GM13976 (cell line): ENCODE data around the gene GLS.

Experiments used
- DNase-seq: peaks from one replicate; pipeline ENCODE4 v3.0.0; 2012; ENCODE audit warnings: low spot score
- CTCF ChIP-seq: IDR thresholded peaks from 2 replicates; pipeline ENCODE4 v1.5.1; 2012; ENCODE audit warnings: borderline replicate concordance, mild to moderate bottlenecking; ENCODE audit not compliant: insufficient read depth; ENCODE audit errors: extremely low read depth, missing control alignments, control extremely low read depth
- in situ Hi-C: fragments of 300-500 bp; cut with MboI; formaldehyde crosslinking; loops from one replicate; pipeline ENCODE4 v1.12.0; 2022; ENCODE audit warnings: low sequenced_read_pairs, mixed read lengths, inconsistent platforms; ENCODE audit not compliant: unreplicated experiment

Gene GLS

DNA sequence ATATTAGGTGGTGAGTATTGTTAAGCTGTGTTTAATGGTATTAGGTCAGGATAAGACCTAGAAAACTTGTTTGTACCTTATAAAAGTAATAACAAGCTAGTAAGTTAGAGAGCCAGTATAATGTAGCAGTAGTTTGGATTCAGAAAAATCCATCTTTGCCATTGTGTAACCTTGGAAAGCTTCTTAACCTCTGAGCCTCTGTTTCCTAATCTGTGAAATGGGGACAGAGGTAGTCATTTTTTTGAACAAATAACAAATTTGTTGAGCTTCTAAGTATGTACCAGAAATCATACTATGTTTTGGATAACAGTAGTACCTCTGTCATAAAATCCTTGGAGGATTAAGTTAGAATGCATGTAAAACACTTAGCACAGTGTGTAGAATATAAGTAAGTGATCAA is 12.5 kb downstream of the GLS start:
- in situ Hi-C loops: no loop called here
- DNase-seq: no peak
- TF ChIP-seq CTCF: no peak

DNA sequence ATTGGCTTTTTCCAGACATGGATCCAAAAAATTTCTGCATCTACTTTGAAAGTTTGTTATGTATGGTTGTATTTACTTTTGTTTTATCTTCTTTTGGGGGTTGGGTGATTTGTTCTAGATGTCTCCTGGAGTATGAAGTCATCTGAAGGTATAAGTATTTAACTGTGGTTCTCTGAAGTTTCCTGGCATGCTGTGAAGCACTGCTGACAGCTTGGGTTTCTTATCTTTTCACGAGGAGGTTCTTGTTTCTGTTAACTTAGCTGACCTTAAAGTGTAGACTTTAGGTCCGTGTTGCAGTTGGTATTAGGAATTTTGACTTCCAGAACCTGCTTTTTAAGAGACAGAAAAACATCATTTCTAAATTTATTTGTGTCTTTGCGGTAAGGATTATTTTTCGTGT is 15.9 kb downstream of the GLS start:
- in situ Hi-C loops: no loop called here
- TF ChIP-seq CTCF: no peak
- DNase-seq: no peak

DNA sequence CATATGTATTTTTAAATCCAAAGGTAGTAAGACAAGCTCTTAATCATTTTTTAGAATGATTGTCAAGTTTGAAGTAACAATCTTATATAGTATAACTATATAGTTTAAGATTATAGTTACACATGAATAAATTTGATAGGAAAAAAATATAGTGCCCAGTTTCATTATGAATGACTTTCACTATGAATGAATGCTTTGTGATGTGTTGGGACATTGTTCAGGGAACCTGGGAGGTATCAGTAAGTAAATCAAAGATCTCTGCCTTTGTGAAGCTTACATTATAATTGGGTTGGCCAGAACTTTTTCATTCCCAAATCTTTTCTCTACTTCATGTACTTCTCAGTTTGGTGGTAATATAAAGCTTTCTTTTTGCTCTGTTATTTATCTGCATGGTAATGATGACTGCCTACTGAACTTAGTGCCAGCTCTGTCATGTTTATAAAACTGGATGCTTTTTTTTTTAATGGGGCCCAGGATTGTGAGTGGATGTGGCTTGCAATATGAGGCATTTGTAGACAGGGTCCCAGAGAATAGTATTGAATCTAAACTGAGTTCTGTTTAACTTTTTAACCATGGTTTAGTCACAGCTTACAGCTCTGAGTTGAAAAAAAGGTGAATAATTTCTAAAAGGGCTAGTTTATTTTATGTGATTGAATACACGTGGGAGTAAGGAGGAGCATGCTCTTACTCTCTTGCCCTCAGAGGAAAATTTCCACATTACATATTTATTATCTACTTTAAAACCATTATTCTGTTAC is 23.3 kb downstream of the GLS start:
- DNase-seq: no peak
- in situ Hi-C loops: no loop called here
- TF ChIP-seq CTCF: no peak

GRCh38 chr2:190904640-190905261 is 24.1 kb downstream of the GLS start:
- in situ Hi-C loops: no loop called here

DNA sequence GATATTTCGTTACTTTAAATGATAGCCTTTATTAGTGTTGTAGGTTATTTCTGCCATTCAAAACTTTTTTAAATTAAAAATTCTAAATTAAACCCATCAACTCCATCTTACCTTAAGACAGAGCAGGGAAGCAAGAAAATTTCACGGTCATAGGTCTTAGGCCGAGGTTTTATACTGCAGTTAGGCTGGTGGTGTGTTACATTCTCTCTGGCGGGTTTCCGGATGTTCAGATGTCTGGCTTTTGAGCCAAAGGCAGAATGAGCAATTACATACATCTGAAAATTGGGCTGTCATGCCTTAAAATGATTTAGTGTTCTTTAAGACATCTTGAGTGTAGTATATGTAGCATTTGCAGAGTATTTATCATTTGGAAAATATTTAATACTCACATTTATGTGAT is 27.9 kb downstream of the GLS start:
- in situ Hi-C loops: no loop called here
- TF ChIP-seq CTCF: no peak
- no peak for DNase-seq

More at GRCh38 chr2:190904640-190905261, 24.1 kb downstream of the GLS start:
- no peak for TF ChIP-seq CTCF
- DNase-seq: no peak

- in situ Hi-C loops: no loop called here
- TF ChIP-seq CTCF: no peak
- no peak for DNase-seq
Measured at GRCh38 chr2:190909680-190910079, 29.1 kb downstream of the GLS start.
